ENCODE results near the gene CANX. TPM values are rescaled to one million over a fixed set of nuclear protein-coding genes. Genes with fewer than 3 reads are reported as not detected.

Gene CANX
- total and polyA plus RNA-seq, 2 of the 13 experiments (the other 11 are each of a cell fraction or from before 2014, with no cell fraction given): 477 to 680 TPM

DNA sequence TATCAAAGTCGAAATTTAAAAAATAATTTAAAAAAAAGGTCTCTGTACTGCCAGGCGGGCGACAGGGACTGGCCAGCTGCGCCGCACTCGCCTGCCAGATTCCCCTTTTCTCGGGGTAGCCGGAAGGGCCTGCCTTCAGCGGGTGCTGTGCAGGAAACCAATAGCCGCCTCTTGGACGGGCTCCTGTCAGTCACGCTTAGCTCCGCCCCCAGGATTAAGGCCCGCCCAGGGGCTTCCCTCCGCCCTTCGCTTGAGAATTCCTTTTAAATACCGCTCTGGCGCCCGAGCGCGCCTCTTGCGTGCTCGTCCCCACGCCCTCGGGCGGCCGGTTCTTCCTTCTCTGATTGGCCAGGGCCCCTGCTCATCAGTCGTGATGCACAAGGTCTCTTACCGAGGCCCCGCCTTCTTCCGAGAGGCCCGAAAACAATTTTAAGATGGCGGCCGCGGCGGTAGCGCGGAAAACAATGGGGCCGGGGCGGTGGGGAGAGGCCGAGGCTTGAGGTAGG is 33.7 kb downstream of the CANX start, which contains the start of gene MAML1 (continued):
- TF ChIP-seq DRAP1 (CRISPR knock-in tag; IDR thresholded peaks at IDR 0.05) (peak; percentile 98), PCBP1 (IDR thresholded peaks at IDR 0.05; ENCODE audit: borderline replicate concordance, low read depth, low read length) (0 out of 2 replicates have a peak, but pooled peaks have one; percentile 58), ZIK1 (CRISPR knock-in tag; IDR thresholded peaks at IDR 0.05; ENCODE audit: borderline replicate concordance, low read depth) (no peak), ZC3H4 (CRISPR knock-in tag; IDR thresholded peaks at IDR 0.05; ENCODE audit: borderline replicate concordance) (no peak), GMEB2 (CRISPR knock-in tag; IDR thresholded peaks at IDR 0.05; ENCODE audit: low read depth) (peak; percentile 90), LRRFIP1 (CRISPR knock-in tag; conservative IDR thresholded peaks at IDR 0.05) (no peak), ZNF235 (CRISPR knock-in tag; IDR thresholded peaks at IDR 0.05; ENCODE audit: borderline replicate concordance) (no peak), ELF3 (CRISPR knock-in tag; IDR thresholded peaks at IDR 0.05) (peak; percentile 51), NCOA1 (CRISPR knock-in tag; IDR thresholded peaks at IDR 0.05) (no peak), ZBTB43 (CRISPR knock-in tag; conservative IDR thresholded peaks at IDR 0.05) (no peak), ZNF17 (CRISPR knock-in tag; IDR thresholded peaks at IDR 0.05) (no peak), ZNF160 (CRISPR knock-in tag; IDR thresholded peaks at IDR 0.05) (no peak), HBP1 (CRISPR knock-in tag; IDR thresholded peaks at IDR 0.05; ENCODE audit: low read depth) (no peak), ZNF333 (CRISPR knock-in tag; IDR thresholded peaks at IDR 0.05; ENCODE audit: borderline replicate concordance) (no peak), NRL (CRISPR knock-in tag; IDR thresholded peaks at IDR 0.05; ENCODE audit: borderline replicate concordance) (no peak), ZNF329 (CRISPR knock-in tag; IDR thresholded peaks at IDR 0.05; ENCODE audit: low read depth) (no peak), ZNF792 (CRISPR knock-in tag; IDR thresholded peaks at IDR 0.05) (no peak), SOX13 (IDR thresholded peaks at IDR 0.05) (no peak), SOX13 (CRISPR knock-in tag; conservative IDR thresholded peaks at IDR 0.05 in 1 of 2, IDR thresholded peaks at IDR 0.05 in 1 of 2) (peak in 1 of 2 experiments; percentile 14; a peak in 1 of 4 replicates), HNRNPH1 (optimal IDR thresholded peaks at IDR 0.05; ENCODE audit: low read depth, low read length) (no peak), ZNF18 (CRISPR knock-in tag; IDR thresholded peaks at IDR 0.05; ENCODE audit: insufficient replicate concordance) (no peak), SIN3B (IDR thresholded peaks at IDR 0.05; ENCODE audit: low read length) (no peak)

Measured in HepG2 (cell line).